Mammary epithelial cell (primary cell): Measurements from ENCODE around the gene MOCS1.

Experiments
- EZH2 ChIP-seq: IDR thresholded peaks from 2 replicates; pipeline ENCODE4 v1.6.1; 2012; ENCODE audit warnings: low read length, inconsistent platforms, borderline replicate concordance
- TF ChIP-seq, protein P1 (sequence below), 2 donors: IDR thresholded peaks in 1 of 2; conservative IDR thresholded peaks in 1 of 2; 2 replicates each; pipeline ENCODE4 v1.5.1; 2011 to 2012; ENCODE audit warnings: inconsistent platforms in 2 of 2, low read length in 2 of 2, mild to moderate bottlenecking in 2 of 2, control low read depth in 1 of 2, low read depth in 1 of 2; ENCODE audit not compliant: insufficient read depth in 1 of 2; ENCODE audit errors: extremely low read depth in 1 of 2

DNA sequence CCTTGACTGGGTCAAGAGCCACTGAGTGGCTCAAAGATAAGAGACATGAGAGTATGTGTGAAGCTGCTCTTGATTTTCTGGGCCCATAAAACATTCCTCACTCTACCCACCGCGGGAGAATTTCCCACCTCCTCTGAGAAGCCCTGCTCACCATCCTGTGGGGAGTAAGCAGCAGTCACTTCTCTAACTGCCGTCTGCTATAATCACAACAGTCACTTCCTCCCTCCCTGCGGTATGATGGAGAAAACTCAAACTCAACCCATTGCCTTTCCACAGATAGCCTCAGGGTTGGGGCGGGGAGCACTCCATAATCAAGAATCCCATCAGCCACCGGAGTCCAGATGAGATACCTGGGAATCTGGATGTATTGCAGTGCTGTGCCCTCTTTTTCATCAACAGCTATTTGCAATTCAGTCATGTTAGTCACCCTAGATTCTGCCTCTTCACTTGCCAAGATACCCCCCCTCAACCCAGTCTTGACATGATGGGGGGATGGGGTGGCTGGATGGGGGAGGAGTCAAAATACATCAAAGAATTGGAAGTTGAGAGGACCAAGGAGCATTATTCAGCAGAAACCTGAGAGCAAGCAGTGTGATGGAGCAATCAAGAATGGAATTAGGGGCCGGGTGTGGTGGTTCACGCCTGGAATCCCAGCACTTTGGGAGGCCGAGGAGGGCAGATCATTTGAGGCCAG is 5.1 kb downstream of the MOCS1 start:
- TF ChIP-seq, protein P1, sequence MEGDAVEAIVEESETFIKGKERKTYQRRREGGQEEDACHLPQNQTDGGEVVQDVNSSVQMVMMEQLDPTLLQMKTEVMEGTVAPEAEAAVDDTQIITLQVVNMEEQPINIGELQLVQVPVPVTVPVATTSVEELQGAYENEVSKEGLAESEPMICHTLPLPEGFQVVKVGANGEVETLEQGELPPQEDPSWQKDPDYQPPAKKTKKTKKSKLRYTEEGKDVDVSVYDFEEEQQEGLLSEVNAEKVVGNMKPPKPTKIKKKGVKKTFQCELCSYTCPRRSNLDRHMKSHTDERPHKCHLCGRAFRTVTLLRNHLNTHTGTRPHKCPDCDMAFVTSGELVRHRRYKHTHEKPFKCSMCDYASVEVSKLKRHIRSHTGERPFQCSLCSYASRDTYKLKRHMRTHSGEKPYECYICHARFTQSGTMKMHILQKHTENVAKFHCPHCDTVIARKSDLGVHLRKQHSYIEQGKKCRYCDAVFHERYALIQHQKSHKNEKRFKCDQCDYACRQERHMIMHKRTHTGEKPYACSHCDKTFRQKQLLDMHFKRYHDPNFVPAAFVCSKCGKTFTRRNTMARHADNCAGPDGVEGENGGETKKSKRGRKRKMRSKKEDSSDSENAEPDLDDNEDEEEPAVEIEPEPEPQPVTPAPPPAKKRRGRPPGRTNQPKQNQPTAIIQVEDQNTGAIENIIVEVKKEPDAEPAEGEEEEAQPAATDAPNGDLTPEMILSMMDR (conservative IDR thresholded peaks at IDR 0.05 in 1 of 2, IDR thresholded peaks at IDR 0.05 in 1 of 2; ENCODE audit: extremely low read depth in 1 of 2, insufficient read depth in 1 of 2, low read depth in 1 of 2, low read length in 2 of 2), result no peak
- TF ChIP-seq EZH2, result no peak
